ENCODE measurements around the gene NNT.
"Not testable (repeated sequence)": the region's sequence is repeated elsewhere in the genome, so short reads cannot be mapped to it uniquely, and the experiment has no call there.

The NNT gene

GRCh38 chr5:43602461-43603343 is at the start of gene NNT:
Gene NNT, plus strand, starts transcription at chr5:43603180. Its CDS starts 6,016 bp downstream, at chr5:43609196.
- DNase-seq = peak; percentile 77

- DNase-seq = no peak
Measured at GRCh38 chr5:43553381-43553780, 49.6 kb upstream of the NNT start.

DNA sequence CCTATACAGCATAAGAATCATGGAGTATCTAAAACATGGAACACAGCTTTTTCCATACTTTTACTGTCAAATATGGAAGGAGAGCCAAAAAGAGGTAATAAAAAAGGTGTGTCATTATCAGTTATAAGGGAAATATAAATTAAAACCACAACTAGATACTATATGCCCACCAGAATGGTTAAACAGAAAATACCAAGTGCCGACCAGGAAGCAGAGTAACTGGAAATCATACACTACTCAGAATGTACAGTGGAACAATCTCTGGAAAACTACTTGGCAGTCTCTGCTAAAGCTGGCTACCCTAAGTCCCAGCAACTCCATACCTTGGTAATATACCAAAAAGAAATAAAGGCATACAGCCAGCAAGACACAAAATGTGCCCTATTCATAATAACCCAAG is 48.5 kb upstream of the NNT start:
- DNase-seq = no peak

DNA sequence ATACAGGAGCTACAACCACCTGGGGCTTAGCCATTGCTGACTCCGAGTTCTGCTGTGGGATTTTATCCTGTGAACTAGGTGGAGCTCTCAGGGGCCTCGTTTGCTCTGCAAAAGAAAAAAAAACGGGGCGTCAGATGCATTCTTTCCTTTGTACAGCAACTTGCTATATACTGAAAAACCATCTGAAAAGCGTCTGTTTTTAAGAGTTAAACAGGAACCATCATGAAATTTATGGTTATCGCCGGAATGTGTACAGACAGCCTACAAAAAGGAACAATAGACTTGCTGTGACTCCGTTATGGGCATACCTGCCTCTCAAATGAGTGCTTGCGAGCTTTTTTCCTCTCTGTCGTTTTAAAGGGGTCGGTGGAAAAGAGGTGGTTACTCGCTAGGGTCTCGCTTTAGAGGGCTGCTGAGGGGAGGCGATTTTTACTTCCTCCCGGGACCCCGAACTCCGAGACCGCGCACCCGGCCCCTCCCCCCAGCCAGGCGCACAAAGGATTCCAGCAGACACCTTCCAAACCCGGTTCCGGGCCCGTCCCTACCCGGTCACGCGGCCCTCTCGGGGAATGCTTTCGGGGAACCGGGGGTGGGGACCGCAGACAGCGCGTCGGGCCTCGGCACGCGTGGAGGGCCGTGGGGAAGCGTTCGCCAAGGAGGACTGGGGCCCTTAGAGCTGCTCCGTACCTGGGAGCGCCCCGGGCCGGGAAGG is 46.9 kb upstream of the NNT start:
- DNase-seq = peak; percentile 38

DNA sequence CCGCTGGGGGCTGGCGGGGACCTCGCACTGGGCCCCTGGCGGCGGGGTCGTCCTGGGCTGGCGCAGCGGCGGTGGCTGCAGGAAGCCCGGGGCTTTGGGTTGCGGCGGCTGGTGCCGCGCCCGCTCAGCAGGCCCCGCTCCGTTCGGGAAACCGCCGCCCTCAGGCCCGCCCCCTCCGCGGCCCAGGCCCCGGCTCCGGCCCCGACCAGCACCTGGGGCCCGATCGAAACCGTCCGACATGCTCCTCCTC is 46.4 kb upstream of the NNT start:
- not testable (repeated sequence) for DNase-seq

GRCh38 chr5:43556857-43557542 is 46.0 kb upstream of the NNT start, which contains the start of gene PAIP1:
Gene PAIP1, minus strand, starts transcription at chr5:43557077. Its CDS starts 231 bp downstream, at chr5:43556846.
- DNase-seq = peak; percentile 79

- DNase-seq = no peak
Measured at GRCh38 chr5:43560128-43560527, 42.9 kb upstream of the NNT start.

DNA sequence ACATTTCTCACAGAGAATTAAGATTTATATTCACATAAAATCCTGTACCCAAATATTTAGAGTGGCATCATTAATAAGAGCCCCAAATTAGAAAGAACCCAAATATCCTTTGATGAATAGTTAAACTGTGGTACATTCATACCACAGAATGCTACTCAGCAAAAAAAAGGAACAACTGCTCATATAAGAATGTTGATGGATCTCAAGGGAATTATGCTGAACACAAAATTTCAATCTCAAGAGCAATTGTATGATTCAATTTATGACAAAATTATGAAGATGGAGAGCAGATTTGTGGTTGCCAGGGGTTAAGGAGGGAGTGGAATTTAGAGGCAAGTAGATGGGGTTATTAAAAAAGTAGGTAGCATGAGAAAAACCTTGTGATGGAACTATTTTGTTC is 41.6 kb upstream of the NNT start:
- no peak for DNase-seq

- no peak for DNase-seq
Measured at GRCh38 chr5:43563321-43563720, 39.7 kb upstream of the NNT start.

DNA sequence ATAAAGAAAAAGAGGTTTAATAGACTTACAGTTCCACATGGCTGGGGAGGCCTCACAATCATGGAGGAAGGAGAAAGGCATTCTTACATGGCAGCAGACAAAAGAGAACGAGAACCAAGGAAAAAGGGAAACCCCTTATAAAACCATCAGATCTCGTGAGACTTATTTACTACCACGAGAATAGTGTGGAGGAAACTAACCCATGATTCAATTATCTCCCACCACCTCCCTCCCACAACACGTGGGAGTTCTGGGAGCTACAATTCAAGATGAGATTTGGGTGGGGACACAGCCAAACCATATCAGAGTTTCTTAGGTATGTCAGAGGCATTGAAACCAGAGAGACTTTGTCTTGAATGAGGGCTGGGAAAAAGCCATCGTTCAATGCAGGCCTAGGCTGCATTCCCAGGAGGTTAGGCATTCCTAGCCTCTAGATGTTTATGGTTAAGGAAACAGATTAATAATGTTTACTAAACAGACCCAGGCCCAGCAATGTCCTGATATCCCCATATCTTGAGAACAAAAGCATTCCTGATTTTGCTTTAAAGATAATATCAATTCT is 38.6 kb upstream of the NNT start:
- DNase-seq = no peak

- no peak for DNase-seq
Measured at GRCh38 chr5:43565043-43565442, 37.9 kb upstream of the NNT start.

DNA sequence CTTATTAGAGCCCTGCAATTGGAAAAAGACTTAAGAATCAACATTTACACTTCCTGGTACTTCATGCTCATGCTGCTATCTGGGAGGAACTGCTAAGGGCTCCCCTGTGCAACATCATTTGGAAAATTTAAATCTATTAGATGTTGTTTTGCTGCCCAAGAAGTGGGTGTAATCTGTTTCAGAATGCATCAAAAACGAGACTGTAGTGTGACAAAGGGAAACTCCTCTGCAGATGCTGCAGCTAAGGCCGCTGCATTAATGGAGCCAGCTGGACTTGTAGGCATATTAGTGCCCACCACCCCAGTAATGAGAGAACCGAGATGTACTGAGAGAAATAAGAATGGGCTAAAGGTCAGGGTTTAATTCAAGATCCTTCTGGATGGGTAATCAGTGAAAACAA is 35.0 kb upstream of the NNT start:
- DNase-seq = no peak

DNA sequence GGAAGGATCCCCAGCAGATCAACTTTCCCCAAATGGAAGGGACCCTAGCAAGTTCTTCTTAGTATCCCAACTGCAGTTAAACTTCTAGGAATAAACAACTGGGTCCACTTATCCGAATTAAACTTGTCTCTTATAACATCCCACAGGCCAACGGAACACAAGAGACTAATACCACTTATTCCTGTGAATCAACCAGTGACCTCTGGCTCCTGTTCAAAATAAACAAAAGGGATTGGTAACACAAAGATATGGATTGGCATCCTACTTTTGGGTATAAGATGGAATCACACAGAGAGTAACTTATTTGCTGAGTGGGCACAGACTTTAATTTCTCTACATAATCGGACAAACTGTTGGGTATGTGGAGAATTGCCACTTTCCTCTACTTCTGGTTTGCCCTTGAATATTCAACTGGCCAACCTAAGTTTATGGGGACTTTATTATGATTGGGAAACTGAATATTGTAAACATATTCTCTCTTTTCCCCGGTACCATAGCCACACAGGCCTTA is 33.7 kb upstream of the NNT start:
- DNase-seq = no peak

- no peak for DNase-seq
Measured at GRCh38 chr5:43570450-43571158, 32.4 kb upstream of the NNT start.

DNA sequence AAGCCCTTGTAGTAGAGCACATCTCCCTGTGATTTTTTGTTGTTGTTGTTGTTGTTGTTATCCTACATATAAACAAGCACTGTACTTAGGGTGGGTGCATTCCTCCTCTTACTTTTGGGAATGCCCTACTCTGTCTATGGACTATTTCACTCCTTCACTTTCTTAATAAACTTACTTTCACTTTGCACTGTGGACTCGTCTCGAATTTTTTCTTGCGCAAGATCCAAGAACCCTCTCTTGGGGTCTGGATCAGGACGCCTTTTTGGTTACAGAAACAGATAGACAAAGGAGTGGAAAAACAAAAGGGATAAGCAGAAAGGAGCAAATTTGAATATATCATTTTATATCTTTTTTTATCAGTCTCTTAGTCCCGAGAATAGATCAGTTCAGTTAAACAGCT is 31.7 kb upstream of the NNT start:
- no peak for DNase-seq

DNA sequence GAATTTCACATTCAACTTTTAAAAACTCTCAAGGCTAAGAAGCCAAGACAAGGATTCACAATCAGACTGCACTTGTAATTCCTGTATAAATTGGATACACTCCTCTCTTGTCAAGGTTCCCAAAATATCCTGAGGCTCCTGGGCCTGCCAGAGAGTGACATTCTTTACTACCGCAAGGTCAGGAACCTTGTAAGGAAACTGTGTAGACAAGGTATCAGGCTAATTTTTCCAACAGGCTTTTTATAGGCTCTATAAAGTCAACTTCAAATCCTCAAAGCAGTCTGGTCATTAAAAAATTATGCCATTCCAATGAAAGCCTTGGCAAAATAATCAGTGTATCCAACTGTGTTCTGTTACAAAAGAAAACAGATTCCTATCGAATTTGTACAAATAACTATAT is 30.6 kb upstream of the NNT start:
- no peak for DNase-seq

DNA sequence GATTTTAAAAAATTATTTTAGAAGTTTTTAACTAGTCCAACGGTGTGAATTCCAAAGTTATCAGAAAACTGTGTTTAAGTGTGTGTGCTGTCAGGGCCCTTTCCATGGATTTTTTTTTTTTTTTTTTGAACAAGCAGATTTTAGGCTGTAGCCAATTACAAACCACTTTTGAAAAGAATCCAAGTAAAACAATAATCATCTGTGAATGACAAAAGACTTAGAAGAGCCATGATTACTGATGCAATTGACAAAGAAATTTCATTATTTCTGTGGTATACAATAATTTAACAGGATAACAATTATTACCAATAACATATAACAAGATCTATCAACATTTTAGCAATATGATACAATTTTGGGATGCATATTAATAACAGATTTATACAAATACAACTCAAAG is 29.9 kb upstream of the NNT start:
- DNase-seq = no peak

DNA sequence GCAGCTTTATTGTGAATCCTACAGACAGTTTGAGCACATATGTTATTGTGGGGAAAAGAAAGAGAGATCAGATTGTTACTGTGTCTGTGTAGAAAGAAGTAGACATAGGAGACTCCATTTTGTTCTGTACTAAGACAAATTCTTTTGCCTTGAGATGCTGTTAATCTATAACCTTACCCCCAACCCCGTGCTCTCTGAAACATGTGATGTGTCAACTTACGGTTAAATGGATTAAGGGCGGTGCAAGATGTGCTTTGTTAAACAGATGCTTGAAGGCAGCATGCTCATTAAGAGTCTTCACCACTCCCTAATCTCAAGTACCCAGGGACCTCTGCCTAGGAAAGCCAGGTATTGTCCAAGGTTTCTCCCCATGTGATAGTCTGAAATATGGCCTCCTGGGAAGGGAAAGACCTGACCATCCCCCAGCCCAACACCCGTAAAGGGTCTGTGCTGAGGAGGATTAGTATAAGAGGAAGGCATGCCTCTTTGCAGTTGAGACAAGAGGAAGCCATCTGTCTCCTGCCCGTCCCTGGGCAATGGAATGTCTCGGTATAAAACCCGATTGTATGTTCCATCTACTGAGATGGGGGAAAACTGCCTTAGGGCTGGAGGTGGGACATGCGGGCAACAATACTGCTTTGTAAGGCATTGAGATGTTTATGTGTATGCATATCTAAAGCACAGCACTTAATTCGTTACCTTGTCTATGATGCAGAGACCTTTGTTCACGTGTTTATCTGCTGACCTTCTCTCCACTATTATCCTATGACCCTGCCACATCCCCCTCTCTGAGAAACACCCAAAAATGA is 22.4 kb upstream of the NNT start:
- DNase-seq = not testable (repeated sequence)

- DNase-seq = no peak
Measured at GRCh38 chr5:43581398-43581797, 21.6 kb upstream of the NNT start.

DNA sequence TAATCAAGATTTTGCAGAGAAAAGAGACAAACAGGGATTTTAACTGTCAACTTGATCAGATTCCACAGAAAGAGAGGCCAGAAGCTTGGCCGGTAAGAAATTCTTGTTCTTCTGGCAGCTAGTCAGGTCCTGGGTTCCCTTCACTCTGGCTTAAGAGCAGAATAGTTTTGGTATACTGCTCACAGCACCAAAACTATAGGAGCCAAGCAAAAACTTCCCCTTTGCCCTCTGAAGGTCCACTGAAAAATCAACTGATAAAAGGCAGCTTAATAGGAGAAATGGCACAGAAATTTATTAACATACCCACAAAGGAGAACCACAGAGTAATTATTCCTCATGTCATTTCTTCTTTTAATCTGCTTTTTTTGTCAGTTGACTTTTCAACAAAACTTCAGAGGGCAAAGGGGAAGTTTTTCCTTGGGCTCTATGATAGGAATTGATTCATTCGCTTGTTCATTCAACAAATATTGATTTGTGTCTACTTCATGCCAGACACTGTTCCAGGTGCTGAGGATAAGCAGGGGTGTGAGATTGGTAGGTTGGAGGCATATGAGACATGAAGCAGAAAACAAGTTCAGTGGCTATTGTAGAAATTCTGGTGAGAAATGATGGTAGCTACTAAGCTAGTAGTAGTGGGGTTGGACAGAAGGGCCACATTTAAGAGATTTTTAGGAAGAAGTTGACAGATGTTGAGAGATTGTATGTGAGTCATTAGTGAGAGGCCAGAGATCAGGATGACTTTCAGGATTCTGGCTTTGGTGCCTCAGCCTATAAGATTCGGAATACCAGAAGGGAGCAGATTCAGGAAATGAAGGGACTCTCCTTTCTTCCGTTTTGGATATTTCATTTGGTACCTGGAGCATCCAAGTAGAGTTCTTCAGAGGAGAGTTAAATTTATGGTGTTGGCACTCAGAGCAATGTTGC is 20.6 kb upstream of the NNT start:
- no peak for DNase-seq

GRCh38 chr5:43583724-43584123 is 19.3 kb upstream of the NNT start:
- no peak for DNase-seq
